Measurements from ENCODE around the gene ZMYND15.

Gene ZMYND15

DNA sequence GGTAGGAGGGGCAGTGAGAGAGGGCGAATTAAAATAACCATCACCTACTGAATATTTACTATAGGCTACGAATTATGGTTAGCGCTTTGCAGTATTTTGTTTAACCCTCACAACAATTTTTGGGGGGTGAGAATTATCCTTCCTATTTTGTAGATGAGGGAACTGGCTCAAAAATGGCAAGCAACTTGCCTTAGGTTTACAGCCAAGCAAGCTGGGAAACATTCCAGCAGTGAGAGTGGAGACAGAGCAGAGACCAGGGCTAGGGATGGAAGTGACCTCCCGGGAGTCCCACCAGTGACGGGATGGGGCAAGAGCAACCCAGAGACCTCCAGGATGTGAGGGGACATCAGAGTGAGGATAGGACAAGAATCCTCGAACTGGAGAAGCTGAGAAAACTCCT is 46.9 kb downstream of the ZMYND15 start:
- no peak for DNase-seq (ENCODE audit: low read depth)

DNA sequence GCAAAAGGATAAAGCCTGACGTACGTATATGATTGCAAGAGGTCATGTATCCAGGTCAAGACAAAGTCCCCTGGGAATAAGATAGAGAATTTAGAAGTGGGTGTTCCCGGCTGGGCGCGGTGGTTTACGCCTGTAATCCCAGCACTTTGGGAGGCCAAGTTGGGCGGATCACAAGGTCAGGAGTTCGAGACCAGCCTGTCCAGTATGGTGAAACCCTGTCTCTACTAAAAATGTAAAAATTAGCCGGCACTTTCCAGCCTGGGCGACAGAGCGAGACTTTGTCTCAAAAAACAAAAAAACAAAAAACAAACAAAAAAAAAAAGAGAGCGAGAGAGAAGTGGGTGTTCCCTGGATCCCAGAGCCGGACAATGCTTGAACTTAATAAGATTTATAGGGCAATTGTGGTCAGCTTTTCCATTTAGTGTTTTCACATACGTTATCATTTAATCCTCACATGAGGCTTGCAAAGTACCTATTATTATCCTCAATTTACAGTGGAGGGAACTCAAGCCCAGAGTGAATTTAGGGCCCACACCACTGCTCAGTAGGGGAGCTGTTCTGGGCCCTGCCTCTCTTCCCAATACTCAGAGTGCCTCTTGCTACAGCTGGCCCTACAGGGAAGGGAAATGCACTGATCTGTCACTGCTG is 48.6 kb downstream of the ZMYND15 start:
- no peak for DNase-seq (ENCODE audit: low read depth)

DNA sequence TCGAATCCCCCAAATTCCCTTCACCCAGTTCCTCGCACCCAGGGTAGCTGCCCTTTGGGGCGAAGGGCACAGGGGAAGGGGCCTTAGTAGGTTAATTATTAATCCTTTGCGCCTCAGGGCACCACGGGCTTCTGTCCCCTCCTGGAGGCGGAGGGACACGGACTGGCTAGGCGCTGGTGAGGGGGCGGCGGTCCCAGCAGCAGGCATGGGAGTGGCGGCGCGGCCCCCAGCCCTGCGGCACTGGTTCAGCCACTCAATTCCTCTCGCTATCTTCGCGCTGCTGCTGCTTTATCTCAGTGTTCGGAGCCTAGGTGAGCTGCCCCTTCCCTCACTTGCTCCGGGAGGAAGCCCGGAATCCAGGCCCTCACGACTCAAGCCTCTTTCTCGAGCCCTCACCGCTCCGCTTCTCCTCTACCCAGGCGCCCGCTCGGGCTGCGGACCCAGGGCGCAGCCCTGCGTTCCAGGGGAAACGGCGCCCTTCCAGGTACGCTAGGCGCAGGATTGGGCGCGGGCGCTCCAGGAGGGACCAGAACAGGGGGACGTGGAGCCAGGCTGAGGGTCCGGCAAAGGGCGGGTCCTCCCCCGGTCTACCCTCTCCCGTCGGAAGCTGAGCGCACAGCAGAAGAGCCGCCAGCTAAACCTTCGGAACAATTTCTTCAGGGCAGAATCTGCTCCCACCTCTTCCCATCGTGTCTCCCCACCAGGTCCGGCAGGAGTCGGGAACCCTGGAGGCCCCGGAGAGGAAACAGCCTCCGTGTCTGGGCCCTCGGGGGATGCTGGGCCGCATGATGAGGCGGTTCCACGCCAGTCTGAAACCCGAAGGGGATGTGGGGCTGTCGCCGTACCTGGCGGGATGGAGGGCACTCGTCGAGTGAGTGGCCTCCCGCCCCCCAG is 49.4 kb downstream of the ZMYND15 start, which contains the start of gene GLTPD2:
Gene GLTPD2, plus strand, starts transcription at position 158 of the 894 bp plus-strand sequence. Its CDS starts 48 bp downstream, at position 206.
- DNase-seq (ENCODE audit: low read depth): no peak

- no peak for DNase-seq (ENCODE audit: low read depth)
These were observed 50.0 kb downstream of the ZMYND15 start for GRCh38 chr17:4789701-4789950.

GRCh38 chr17:4789951-4790704 is 50.5 kb downstream of the ZMYND15 start:
- DNase-seq (ENCODE audit: low read depth): peak; percentile 46

DNA sequence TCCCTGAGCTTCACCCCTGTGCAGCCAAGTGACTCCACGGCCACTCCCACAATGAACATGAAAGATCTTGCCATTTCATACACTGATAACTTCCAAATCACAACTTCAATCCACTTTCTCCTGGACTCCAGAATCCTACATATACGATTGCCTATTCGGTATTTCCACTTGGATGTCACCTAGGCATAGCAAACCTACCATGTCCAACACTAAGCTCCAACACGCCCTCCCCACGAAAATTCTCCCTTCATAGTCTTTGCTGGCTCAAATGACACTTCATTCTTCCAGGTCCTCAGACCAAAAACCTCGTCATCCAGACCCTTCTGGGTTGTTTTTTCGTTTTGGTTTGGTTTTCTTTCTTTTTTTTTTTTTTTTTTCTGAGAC is 51.1 kb downstream of the ZMYND15 start:
- DNase-seq (ENCODE audit: low read depth): no peak

GRCh38 chr17:4795168-4795567 is 55.5 kb downstream of the ZMYND15 start:
- DNase-seq (ENCODE audit: low read depth): no peak

All from stimulated activated CD8-positive, alpha-beta memory T cell treated with anti-CD3 and anti-CD28 coated beads, Interleukin-15, amount 100 ng/mL, for 1 hour (primary cell).